H1 (cell line): ENCODE data around the gene OPN1MW3.
"Not testable (repeated sequence)": the region's sequence is repeated elsewhere in the genome, so short reads cannot be mapped to it uniquely, and the experiment has no call there.

ENCODE experiments used
- POLR2A ChIP-seq, 2 experiments: IDR thresholded peaks; 1 replicate in 1 of 2; 2 replicates in 1 of 2; pipeline ENCODE4 v1.6.1; 2011; ENCODE audit warnings: low read depth in 2 of 2, low read length in 2 of 2, mild to moderate bottlenecking in 2 of 2; ENCODE audit errors: control extremely low read depth in 1 of 2
- TBP ChIP-seq: IDR thresholded peaks from 2 replicates; pipeline ENCODE4 v1.6.1; 2011; ENCODE audit warnings: low read depth, low read length, improper control_type of control experiment

GRCh38 chrX:154263072-154263471, 5.7 kb downstream of the OPN1MW3 start:
- TF ChIP-seq POLR2A (IDR thresholded peaks at IDR 0.05; ENCODE audit: control extremely low read depth in 1 of 2, low read depth in 2 of 2, low read length in 2 of 2); TBP: not testable (repeated sequence)
